ENCODE data around the gene KCNJ10.

DNA sequence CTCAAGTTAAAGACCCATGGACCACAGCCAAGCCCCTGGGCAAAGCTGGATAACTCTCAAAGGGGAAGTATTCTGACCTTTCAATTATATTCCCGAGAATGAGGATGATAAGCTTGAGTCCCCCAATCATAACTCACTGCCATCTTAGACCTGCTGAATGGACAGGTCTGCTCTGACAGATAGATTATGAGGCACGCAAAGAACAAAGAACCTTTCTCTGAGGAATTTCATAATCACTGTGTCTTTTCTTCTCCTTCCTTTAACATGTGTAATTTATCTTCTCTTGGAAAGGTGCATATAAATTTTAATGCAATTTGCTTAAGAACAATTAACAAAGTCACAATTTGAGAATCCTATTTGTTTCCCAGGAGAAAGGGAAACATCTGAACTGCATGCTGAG is 60.2 kb downstream of the KCNJ10 start:
- TF ChIP-seq, protein P1, sequence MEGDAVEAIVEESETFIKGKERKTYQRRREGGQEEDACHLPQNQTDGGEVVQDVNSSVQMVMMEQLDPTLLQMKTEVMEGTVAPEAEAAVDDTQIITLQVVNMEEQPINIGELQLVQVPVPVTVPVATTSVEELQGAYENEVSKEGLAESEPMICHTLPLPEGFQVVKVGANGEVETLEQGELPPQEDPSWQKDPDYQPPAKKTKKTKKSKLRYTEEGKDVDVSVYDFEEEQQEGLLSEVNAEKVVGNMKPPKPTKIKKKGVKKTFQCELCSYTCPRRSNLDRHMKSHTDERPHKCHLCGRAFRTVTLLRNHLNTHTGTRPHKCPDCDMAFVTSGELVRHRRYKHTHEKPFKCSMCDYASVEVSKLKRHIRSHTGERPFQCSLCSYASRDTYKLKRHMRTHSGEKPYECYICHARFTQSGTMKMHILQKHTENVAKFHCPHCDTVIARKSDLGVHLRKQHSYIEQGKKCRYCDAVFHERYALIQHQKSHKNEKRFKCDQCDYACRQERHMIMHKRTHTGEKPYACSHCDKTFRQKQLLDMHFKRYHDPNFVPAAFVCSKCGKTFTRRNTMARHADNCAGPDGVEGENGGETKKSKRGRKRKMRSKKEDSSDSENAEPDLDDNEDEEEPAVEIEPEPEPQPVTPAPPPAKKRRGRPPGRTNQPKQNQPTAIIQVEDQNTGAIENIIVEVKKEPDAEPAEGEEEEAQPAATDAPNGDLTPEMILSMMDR (IDR thresholded peaks at IDR 0.05; ENCODE audit: insufficient read depth, low read length, poor library complexity, severe bottlenecking), result no peak
- TF ChIP-seq EZH2phosphoT487 (conservative IDR thresholded peaks at IDR 0.05; ENCODE audit: low read length), result no peak
